ENCODE results near the gene TOX2.

- TF ChIP-seq, protein P1, sequence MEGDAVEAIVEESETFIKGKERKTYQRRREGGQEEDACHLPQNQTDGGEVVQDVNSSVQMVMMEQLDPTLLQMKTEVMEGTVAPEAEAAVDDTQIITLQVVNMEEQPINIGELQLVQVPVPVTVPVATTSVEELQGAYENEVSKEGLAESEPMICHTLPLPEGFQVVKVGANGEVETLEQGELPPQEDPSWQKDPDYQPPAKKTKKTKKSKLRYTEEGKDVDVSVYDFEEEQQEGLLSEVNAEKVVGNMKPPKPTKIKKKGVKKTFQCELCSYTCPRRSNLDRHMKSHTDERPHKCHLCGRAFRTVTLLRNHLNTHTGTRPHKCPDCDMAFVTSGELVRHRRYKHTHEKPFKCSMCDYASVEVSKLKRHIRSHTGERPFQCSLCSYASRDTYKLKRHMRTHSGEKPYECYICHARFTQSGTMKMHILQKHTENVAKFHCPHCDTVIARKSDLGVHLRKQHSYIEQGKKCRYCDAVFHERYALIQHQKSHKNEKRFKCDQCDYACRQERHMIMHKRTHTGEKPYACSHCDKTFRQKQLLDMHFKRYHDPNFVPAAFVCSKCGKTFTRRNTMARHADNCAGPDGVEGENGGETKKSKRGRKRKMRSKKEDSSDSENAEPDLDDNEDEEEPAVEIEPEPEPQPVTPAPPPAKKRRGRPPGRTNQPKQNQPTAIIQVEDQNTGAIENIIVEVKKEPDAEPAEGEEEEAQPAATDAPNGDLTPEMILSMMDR (conservative IDR thresholded peaks at IDR 0.05; ENCODE audit: low read depth, low read length), result no peak
- no peak for TF ChIP-seq EZH2phosphoT487 (IDR thresholded peaks at IDR 0.05; ENCODE audit: borderline replicate concordance, low read length)
These were observed 198.4 kb downstream of the TOX2 start for GRCh38 chr20:44112889-44113617.

Measured in PC-3 (cell line).